SH-SY5Y (cell line): ENCODE measurements around the gene PANX2.

Experiments
- GATA2 ChIP-seq: IDR thresholded peaks from 2 replicates; pipeline ENCODE4 v1.6.1; 2011; ENCODE audit warnings: mild to moderate bottlenecking, low read depth, low read length
- GATA3 ChIP-seq: IDR thresholded peaks from 2 replicates; pipeline ENCODE4 v1.6.1; 2011; ENCODE audit warnings: low read depth, mild to moderate bottlenecking, low read length, moderate library complexity

GRCh38 chr22:50204571-50204970 is 34.0 kb downstream of the PANX2 start:
- TF ChIP-seq GATA2: no peak
- TF ChIP-seq GATA3: no peak
